ENCODE measurements around the gene ARHGEF7.

DNA sequence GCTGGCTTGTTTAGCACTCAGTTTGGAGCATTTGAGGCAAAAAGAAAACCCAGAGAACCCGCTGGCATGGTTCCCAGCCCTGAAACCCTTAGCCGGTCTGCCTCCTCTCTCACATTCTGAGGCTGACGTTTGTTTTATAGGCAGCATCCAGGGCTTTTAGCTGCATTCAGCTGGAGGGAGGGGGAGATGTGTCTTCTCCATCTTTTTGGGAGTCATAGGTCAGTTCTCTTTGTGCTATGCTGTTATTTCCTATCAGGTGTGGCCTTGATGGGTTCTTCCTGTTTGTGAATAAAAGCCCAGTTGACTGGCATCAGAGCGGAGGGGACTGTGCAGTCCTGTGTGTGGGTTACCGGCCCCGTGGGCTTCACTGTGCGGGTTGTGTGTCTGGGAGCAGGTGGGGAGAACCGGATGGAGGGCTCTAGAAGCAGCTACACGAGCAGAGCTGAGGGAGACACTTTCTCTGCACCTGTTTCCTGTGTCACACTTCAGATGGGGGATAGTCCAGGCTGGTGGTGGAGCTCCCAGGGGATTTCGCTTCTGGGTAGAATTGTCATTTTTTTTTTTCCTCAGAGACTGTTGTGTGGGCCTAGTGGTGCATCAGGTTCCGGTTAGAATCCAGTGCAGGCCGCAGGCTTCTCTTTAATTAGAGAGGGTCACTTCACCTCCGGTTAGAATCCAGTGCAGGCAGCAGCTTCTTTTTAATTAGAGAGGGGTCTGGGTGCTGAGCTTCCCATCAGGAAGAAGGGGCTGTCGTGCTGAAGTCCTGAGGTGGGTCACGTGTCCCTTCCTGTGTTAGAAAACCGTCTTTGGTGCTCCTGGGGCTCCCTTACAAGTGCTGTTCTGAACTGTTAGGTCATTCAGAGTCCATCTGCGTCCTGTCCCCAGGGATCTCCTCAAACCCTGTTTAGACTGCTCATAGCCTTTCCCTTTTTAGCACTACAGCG lies 69.6 kb downstream of the ARHGEF7 start:
- TF ChIP-seq, protein P1, sequence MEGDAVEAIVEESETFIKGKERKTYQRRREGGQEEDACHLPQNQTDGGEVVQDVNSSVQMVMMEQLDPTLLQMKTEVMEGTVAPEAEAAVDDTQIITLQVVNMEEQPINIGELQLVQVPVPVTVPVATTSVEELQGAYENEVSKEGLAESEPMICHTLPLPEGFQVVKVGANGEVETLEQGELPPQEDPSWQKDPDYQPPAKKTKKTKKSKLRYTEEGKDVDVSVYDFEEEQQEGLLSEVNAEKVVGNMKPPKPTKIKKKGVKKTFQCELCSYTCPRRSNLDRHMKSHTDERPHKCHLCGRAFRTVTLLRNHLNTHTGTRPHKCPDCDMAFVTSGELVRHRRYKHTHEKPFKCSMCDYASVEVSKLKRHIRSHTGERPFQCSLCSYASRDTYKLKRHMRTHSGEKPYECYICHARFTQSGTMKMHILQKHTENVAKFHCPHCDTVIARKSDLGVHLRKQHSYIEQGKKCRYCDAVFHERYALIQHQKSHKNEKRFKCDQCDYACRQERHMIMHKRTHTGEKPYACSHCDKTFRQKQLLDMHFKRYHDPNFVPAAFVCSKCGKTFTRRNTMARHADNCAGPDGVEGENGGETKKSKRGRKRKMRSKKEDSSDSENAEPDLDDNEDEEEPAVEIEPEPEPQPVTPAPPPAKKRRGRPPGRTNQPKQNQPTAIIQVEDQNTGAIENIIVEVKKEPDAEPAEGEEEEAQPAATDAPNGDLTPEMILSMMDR (IDR thresholded peaks at IDR 0.05; ENCODE audit: insufficient read depth, low read length, poor library complexity, severe bottlenecking): no peak
- no peak for TF ChIP-seq EZH2phosphoT487 (conservative IDR thresholded peaks at IDR 0.05; ENCODE audit: low read length)

Data from SU-DHL-6 (cell line).